ENCODE measurements around the gene SMAD4. TPM values are rescaled to one million over a fixed set of nuclear protein-coding genes. Genes with fewer than 3 reads are reported as not detected.

Gene SMAD4
- total and polyA plus RNA-seq, 2 experiments from 2014 or later = 41.9 to 103 TPM

DNA sequence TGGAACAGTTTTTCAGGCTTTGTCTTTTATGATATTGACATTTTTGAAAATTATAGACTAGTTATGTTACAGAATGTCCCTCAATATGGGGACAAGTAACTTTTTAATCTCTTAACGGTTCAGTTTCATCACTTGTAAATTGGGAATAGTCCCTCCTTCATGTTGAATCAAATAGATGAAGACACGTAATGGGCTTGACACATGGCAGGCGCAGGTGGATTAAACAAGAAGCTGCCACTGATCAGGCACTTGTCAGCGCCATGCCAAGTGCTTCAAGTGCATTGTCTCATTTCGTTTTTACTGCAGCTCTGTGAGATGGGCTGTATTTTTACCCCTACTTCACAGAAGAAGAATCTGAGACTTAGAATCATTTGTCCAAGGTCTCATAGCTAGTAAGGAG lies 9.5 kb upstream of the SMAD4 start (continued):
- TF ChIP-seq, protein P1, sequence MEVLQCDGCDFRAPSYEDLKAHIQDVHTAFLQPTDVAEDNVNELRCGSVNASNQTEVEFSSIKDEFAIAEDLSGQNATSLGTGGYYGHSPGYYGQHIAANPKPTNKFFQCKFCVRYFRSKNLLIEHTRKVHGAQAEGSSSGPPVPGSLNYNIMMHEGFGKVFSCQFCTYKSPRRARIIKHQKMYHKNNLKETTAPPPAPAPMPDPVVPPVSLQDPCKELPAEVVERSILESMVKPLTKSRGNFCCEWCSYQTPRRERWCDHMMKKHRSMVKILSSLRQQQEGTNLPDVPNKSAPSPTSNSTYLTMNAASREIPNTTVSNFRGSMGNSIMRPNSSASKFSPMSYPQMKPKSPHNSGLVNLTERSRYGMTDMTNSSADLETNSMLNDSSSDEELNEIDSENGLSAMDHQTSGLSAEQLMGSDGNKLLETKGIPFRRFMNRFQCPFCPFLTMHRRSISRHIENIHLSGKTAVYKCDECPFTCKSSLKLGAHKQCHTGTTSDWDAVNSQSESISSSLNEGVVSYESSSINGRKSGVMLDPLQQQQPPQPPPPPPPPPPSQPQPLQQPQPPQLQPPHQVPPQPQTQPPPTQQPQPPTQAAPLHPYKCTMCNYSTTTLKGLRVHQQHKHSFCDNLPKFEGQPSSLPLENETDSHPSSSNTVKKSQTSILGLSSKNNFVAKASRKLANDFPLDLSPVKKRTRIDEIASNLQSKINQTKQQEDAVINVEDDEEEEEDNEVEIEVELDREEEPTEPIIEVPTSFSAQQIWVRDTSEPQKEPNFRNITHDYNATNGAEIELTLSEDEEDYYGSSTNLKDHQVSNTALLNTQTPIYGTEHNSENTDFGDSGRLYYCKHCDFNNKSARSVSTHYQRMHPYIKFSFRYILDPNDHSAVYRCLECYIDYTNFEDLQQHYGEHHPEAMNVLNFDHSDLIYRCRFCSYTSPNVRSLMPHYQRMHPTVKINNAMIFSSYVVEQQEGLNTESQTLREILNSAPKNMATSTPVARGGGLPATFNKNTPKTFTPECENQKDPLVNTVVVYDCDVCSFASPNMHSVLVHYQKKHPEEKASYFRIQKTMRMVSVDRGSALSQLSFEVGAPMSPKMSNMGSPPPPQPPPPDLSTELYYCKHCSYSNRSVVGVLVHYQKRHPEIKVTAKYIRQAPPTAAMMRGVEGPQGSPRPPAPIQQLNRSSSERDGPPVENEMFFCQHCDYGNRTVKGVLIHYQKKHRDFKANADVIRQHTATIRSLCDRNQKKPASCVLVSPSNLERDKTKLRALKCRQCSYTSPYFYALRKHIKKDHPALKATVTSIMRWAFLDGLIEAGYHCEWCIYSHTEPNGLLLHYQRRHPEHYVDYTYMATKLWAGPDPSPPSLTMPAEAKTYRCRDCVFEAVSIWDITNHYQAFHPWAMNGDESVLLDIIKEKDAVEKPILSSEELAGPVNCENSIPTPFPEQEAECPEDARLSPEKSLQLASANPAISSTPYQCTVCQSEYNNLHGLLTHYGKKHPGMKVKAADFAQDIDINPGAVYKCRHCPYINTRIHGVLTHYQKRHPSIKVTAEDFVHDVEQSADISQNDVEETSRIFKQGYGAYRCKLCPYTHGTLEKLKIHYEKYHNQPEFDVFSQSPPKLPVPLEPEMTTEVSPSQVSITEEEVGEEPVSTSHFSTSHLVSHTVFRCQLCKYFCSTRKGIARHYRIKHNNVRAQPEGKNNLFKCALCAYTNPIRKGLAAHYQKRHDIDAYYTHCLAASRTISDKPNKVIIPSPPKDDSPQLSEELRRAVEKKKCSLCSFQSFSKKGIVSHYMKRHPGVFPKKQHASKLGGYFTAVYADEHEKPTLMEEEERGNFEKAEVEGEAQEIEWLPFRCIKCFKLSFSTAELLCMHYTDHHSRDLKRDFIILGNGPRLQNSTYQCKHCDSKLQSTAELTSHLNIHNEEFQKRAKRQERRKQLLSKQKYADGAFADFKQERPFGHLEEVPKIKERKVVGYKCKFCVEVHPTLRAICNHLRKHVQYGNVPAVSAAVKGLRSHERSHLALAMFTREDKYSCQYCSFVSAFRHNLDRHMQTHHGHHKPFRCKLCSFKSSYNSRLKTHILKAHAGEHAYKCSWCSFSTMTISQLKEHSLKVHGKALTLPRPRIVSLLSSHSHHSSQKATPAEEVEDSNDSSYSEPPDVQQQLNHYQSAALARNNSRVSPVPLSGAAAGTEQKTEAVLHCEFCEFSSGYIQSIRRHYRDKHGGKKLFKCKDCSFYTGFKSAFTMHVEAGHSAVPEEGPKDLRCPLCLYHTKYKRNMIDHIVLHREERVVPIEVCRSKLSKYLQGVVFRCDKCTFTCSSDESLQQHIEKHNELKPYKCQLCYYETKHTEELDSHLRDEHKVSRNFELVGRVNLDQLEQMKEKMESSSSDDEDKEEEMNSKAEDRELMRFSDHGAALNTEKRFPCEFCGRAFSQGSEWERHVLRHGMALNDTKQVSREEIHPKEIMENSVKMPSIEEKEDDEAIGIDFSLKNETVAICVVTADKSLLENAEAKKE (CRISPR knock-in tag; IDR thresholded peaks at IDR 0.05) = no peak
- no peak for TF ChIP-seq ZNF114 (CRISPR knock-in tag; IDR thresholded peaks at IDR 0.05)
- TF ChIP-seq EZH2phosphoT487 (IDR thresholded peaks at IDR 0.05; ENCODE audit: unreplicated experiment) = no peak

DNA sequence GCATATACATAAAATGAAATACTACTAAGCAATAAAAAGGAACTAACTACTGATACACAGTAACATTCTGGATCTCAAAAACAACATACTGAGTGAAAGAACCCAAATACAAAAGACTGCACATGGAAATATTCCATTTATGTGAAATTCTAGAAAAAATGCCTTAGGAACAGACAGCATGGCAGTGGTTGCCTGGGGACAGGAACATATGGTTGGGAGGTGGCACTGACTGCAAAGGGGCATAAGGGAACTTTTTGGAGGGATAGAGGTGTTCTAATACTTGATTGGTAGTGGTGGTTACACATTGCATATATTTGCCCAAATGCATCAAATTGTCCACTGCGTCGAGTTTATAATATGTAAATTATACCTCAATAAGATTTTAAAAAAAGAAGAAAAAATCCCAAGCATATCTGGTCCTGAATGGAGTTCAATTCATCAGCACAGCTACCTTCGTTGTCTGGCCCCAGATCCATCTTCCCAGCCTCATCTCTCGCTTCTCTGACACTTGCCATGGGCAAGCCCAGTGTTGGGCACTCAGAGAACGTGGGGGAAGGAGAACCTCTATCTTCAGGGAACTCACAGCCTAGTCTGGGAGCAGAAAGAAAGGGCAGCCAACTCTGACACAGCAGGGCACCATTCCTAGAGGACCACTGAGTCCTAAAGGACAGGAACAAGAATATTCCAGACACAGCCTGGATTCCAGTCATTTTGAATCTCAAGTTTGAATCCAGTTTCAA lies 8.6 kb upstream of the SMAD4 start:
- H3K4me3 Mint-ChIP-seq = no peak overlapping the region
- peaks cover 11% of the 10 kb centered on the region for H3K4me1 Mint-ChIP-seq
- no peaks in the 10 kb centered on the region for H3F3A ChIP-seq (replicated peaks; ENCODE audit: low read depth)
- no peaks in the 10 kb centered on the region; the same call in 2 of the 3 replicates for H3K9me3 Mint-ChIP-seq
- H3K36me3 Mint-ChIP-seq (ENCODE audit: low read depth) = peaks cover 6% of the 10 kb centered on the region
- no peak overlapping the region for H3K4me2 ChIP-seq
- H3K27ac Mint-ChIP-seq = no peak overlapping the region
- peaks cover 12% of the 10 kb centered on the region for H3K4me1 ChIP-seq (ENCODE audit: insufficient read depth)
- H4K20me1 ChIP-seq (replicated peaks; ENCODE audit: insufficient read depth) = no peaks in the 10 kb centered on the region
- no peak for DNase-seq (ENCODE audit: low spot score)
- H3K27me3 ChIP-seq (ENCODE audit: insufficient read depth) = no peaks in the 10 kb centered on the region
- no peak overlapping the region for H3K27ac ChIP-seq (ENCODE audit: low read depth)
- no peak overlapping the region for H2AFZ ChIP-seq
- H3K36me3 ChIP-seq (ENCODE audit: insufficient read depth) = no peaks in the 10 kb centered on the region
- H3K27me3 Mint-ChIP-seq (ENCODE audit: insufficient read depth, low read depth, poor library complexity) = peaks cover 8% of the 10 kb centered on the region
- no peaks in the 10 kb centered on the region for H3K79me2 ChIP-seq (replicated peaks; ENCODE audit: insufficient read depth)
- ATAC-seq = no peak
- no peak overlapping the region for H3K4me3 ChIP-seq
- no peaks in the 10 kb centered on the region for H3K9me2 ChIP-seq (ENCODE audit: insufficient read depth)
- no peak for TF ChIP-seq EZH2 (IDR thresholded peaks at IDR 0.05; ENCODE audit: low read depth, unreplicated experiment)
- TF ChIP-seq, protein P1 (CRISPR knock-in tag; IDR thresholded peaks at IDR 0.05) = no peak
- TF ChIP-seq EZH2phosphoT487 (IDR thresholded peaks at IDR 0.05; ENCODE audit: unreplicated experiment) = no peak
- TF ChIP-seq, protein P2, sequence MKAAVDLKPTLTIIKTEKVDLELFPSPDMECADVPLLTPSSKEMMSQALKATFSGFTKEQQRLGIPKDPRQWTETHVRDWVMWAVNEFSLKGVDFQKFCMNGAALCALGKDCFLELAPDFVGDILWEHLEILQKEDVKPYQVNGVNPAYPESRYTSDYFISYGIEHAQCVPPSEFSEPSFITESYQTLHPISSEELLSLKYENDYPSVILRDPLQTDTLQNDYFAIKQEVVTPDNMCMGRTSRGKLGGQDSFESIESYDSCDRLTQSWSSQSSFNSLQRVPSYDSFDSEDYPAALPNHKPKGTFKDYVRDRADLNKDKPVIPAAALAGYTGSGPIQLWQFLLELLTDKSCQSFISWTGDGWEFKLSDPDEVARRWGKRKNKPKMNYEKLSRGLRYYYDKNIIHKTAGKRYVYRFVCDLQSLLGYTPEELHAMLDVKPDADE (IDR thresholded peaks at IDR 0.05) = no peak
